BJ (cell line): Measurements from ENCODE around the gene TRAK2. TPM values are rescaled to one million over a fixed set of nuclear protein-coding genes. Genes with fewer than 3 reads are reported as not detected.

Experiments used
- CTCF ChIA-PET: fragments of 350-600 bp; formaldehyde crosslinking; extraction: SDS; loops from one replicate; lab custom pipeline; 2021; ENCODE audit warnings: antibody characterized with exemption, inconsistent platforms; lab: Yijun Ruan, JAX
- POLR2A ChIA-PET: fragments of 300-600 bp; sonication (Branson Sonifier 250); formaldehyde crosslinking; extraction: SDS; loops from one replicate; lab custom pipeline; 2021; ENCODE audit warnings: antibody characterized with exemption; lab: Charles Lee
- DNase-seq: peaks from one replicate; pipeline ENCODE4 v3.0.0-alpha.2; 2011; ENCODE audit warnings: low read depth
- H3K27me3 ChIP-seq: 2 replicates; pipeline ENCODE4 v1.6.0; 2011; ENCODE audit warnings: low read length; ENCODE audit not compliant: control insufficient read depth, insufficient read depth
- H3K36me3 ChIP-seq: 2 replicates; pipeline ENCODE4 v1.5.1; 2011; ENCODE audit warnings: low read length; ENCODE audit not compliant: control insufficient read depth, insufficient read depth
- H3K4me3 ChIP-seq: 2 replicates; pipeline ENCODE4 v1.5.1; 2011; ENCODE audit warnings: low read depth, mild to moderate bottlenecking, control low read depth, low read length
- CTCF ChIP-seq: IDR thresholded peaks from 2 replicates; pipeline ENCODE4 v1.5.1; 2011; ENCODE audit warnings: low read depth, mild to moderate bottlenecking, control low read depth, inconsistent platforms, low read length, moderate library complexity; ENCODE audit not compliant: insufficient read depth
- polyA plus RNA-seq: library from polyadenylated mRNA; depleted of rRNA; stranded (reverse); fragments of >200 nt; gene quantifications from 2 replicates; pipeline ENCODE4 v1.2.3, GENCODE V29; 2011

TRAK2 gene
- polyA plus RNA-seq, 1 experiment: 25.3 TPM

GRCh38 chr2:201348758-201349157, 102.5 kb downstream of the TRAK2 start:
- POLR2A ChIA-PET: no interaction called here
- Histone ChIP-seq H3K4me3 (no peak overlapping the region), H3K36me3 (no peaks in the 10 kb centered on the region), H3K27me3 (no peaks in the 10 kb centered on the region)
- CTCF ChIA-PET: interaction anchor here (1.6 kb wide), 1 partner anchor 12 kb away, joined by 3 read pairs; no protein-coding TSS in a partner anchor
- no peak for DNase-seq
- TF ChIP-seq CTCF: no peak

GRCh38 chr2:201347138-201347537, 104.1 kb downstream of the TRAK2 start:
- no peak for TF ChIP-seq CTCF
- Histone ChIP-seq H3K4me3 (no peak overlapping the region), H3K36me3 (no peaks in the 10 kb centered on the region), H3K27me3 (no peaks in the 10 kb centered on the region)
- ChIA-PET POLR2A (no interaction called here), CTCF (no interaction called here)
- no peak for DNase-seq

- Histone ChIP-seq H3K27me3 (no peaks in the 10 kb centered on the region), H3K36me3 (no peaks in the 10 kb centered on the region), H3K4me3 (no peak overlapping the region)
- no peak for TF ChIP-seq CTCF
- DNase-seq: no peak
- POLR2A ChIA-PET: no interaction called here
- CTCF ChIA-PET: interaction anchor here (1.2 kb wide), 1 partner anchor 11 kb away, joined by 4 read pairs; the partner anchor contains the start of gene FLACC1
Measured at GRCh38 chr2:201345625-201346213, 105.5 kb downstream of the TRAK2 start.

- Histone ChIP-seq H3K4me3 (no peak overlapping the region), H3K36me3 (peaks cover under 1% of the 10 kb centered on the region; the same call in 1 of the 2 replicates), H3K27me3 (no peaks in the 10 kb centered on the region)
- DNase-seq: no peak
- ChIA-PET POLR2A (no interaction called here), CTCF (no interaction called here)
- no peak for TF ChIP-seq CTCF
Measured at GRCh38 chr2:201344663-201345366, 106.4 kb downstream of the TRAK2 start.

GRCh38 chr2:201343559-201343958, 107.7 kb downstream of the TRAK2 start:
- ChIA-PET POLR2A (no interaction called here), CTCF (interaction anchor here (1.0 to 1.1 kb wide), 2 partner anchors 9 to 111 kb away, joined by 3 read pairs; no protein-coding TSS in a partner anchor)
- Histone ChIP-seq H3K27me3 (no peaks in the 10 kb centered on the region), H3K4me3 (no peak overlapping the region), H3K36me3 (peaks cover 2% of the 10 kb centered on the region; the same call in 1 of the 2 replicates)
- DNase-seq: no peak
- TF ChIP-seq CTCF: no peak
